AG08396 (cell line): ENCODE data around the gene LRIG1.
A peak's percentile ranks its signal among the peaks of the same experiment; 100 is the strongest.

Experiments
- DNase-seq: peaks from one replicate; pipeline ENCODE4 v3.0.0; 2012; ENCODE audit warnings: low spot score, mixed read lengths

The LRIG1 gene

GRCh38 chr3:66506154-66506553 lies 5.3 kb upstream of the LRIG1 start:
- DNase-seq = no peak

- DNase-seq = no peak
Observed at GRCh38 chr3:66504850-66505641, 4.2 kb upstream of the LRIG1 start.

DNA sequence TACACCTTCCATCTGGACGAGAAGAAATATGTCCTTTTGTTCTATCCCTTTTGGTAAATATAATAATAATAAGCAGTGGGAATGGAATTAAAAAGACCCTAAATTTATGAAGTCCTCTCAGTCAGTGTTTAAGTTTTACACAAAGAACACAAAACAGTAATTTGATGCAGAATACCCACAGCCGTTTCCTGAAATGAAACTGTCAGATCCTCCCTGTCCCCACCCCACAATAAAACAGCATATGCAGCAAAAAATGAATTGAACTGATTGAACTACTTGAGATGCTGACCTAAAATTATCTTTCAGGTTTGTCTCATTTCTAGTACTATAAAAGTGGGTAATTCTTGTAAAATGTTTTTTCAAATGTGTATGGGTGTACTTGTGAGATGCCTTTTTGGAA lies 2.2 kb upstream of the LRIG1 start:
- DNase-seq = no peak

- DNase-seq = no peak
Observed at GRCh38 chr3:66502245-66502874, 1.5 kb upstream of the LRIG1 start.

DNA sequence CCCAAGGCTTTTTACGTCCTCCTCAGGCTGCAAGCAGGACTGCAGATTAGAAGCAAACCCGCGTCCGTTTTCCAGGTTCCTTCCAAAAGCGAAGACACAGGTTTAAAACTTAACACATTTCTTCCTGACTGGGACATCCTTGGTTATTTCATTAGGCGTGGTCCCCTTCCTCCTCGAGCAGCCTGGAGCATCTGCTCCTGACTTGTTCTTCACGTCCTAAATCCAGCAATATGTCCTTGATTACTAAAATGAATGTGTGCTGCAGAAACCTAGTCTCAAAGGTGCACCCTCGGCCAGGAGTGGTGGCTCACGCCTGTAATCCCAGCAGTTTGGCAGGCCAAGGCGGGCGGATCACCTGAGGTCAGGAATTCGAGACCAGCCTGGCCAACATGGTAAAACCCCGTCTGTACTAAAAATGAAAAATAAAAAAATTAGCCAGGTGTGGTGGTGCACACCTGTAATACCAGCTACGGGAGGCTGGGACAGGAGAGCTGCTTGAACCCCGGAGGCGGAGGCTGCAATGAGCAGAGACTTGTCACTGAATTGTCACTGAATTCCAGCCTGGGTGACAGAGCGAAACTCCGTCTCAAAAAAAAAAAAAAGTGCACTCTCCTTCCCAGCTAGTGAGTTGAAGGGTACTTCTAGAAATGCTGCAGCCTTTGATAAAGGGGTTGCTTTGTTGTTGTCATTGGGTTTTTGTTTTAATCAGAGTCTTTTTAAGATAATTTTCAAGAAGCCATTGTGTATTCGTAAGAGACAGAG lies 842 bp upstream of the LRIG1 start:
- DNase-seq = no peak

DNA sequence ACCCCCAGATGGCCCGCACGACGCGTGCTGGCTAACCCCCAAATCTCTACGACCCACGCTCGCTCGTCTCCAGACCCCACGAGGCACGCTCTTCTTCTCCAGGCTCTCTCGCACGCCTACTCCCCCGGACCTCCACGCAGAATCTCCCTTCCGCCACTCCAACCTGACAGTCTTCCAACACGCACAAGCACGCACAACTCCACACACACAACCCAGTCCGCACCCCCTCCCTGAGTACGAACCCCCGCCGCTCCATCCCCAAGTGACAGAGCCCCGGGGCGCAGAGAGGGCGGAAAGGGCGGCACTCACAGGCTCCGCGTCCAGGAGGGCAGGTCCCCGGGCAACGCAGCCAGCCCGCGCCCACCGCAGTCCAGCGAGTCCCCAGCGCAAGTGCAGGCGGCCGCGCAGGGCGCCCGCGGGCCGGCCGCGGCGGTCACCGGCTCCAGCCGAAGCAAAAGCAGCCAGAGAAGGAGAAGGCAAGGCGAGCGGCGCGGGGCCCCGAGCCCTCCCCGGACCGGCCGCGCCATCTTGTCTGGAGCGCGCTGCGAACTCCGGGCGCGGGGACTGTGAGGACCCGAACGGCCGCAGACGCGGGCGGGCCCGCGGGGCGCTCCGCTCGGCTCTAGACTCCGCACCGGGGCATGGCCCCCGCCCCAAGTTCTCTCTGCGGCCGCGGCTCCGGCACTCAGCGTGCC lies 794 bp downstream of the LRIG1 start:
- DNase-seq = peak; percentile 48

DNA sequence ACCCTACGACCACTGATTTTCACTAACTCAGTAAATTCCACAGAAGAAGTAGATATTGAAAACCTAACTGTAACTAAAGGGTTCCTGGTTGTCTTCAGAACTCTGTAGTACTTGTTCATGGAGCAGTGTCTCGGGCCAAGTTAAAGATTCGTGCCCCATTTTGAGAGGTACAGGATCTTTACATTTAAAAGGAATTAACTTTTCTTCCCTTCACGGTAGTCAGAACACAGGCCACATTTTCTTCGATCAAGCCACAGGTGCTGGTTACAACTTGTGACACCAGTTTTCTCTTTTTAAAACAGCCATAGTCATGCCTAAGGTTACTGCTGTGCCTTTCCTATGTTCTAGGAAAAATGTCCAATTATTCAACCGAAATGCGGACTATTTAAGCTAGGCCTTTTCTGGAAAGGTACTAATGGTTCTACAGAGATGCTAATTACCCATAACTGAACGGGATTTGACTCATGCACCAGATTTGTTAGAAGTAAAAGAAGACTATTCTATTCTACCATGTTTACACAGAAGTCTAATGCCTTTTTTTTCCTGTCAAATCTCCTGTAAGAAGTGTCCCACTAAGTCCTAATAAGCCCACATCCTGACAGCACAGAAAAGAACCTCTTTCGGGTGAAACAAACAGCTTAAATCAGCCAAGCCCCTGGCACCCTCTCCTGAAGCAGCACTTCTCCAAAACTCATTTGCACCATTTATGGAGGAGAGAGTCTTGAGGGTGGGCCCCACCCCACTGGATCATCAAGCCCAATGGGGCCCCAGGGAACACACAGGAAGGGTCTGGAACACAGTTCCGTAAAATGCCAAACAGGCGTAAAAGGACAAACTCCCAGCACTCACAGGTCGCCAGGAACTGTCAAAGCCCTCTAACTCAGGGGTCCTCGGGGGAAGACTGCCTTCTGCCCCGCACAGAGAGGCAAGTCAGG lies 1.9 kb downstream of the LRIG1 start:
- no peak for DNase-seq

DNA sequence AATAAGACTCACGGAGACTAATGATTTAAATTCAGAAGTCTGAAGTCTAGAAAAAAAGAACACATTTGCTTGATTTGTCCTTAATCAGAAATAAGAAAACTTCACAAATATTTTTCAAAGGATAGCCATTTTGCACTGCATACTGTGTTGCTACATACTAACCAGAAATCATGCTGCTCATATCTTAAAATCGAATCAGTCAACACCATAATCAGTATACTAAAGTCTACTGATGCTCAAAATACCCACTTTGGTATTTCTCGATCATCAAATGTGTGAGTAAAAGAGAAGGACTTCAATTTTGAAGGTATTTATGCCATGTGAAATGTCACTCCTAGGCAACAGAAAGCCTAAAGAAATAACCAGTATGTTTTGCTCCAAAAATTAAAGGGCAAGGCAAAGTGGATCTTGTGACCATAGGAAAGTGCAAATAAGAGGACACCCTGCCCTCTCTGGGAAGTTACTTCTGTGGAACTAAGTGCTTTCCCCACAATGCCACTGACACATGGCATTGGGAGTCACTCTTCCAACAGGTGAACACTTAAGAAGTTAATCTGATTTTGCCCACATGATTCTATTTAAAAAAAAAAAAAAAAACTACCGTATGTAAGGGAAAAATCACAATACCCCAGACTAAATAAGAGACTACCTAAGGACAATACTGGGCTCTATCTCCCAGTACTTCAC lies 2.7 kb downstream of the LRIG1 start:
- no peak for DNase-seq

- no peak for DNase-seq
Observed at GRCh38 chr3:66497288-66497984, 3.4 kb downstream of the LRIG1 start.

GRCh38 chr3:66496746-66497145 lies 4.1 kb downstream of the LRIG1 start:
- no peak for DNase-seq

GRCh38 chr3:66496301-66496700 lies 4.5 kb downstream of the LRIG1 start:
- DNase-seq = no peak

GRCh38 chr3:66495668-66496045 lies 5.2 kb downstream of the LRIG1 start:
- no peak for DNase-seq

GRCh38 chr3:66494959-66495667 lies 5.7 kb downstream of the LRIG1 start:
- no peak for DNase-seq

DNA sequence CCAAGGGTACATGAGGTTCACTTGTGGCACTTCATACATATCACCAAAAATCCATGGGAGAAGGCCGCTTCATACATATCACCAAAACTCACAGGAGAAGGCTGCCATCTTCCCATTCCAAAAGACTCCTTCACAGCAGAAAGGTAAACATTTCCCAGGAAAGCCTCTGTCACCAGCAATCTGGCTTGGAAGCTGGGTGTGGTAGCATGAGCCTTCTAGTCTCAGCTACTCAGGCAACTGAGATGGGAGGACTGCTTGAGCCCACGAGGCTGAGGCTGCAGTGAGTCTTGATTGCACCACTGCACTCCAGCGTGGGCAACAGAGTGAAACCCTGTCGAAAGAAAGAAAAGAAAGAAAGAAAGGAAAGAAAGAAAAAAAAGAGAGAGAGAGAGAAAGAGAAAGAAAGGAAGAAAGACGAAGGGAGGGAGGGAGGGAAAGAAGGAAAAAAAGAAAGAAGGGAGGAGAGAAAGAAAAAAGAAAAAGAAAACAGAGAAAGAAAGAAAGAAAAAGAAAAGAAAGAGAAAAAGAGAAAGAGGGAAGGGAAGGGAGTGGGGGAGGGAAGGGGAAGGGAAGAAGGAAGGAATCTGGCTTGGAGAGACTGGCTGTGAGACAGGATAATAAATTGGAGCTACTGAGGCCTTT lies 7.2 kb downstream of the LRIG1 start:
- DNase-seq = no peak

- no peak for DNase-seq
Observed at GRCh38 chr3:66492672-66493071, 8.2 kb downstream of the LRIG1 start.

DNA sequence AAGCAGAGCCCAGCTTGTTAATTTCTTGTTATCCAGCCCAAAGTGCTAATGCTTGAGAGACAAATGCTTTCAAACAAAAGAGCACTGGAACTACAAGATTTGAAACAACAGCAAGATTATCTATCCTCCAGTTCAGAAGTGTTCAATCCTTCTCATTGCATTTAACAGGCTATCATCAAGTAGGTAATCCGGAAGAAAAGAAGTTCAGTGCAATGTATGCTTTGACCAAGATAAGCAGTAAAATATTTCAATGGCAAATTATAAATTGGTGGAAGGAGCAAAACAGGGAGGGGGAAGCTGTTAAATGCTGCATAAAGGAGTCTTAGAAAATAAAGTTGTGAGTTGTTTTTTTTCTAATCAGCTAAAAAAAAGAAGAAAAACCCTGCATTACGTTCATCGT lies 8.8 kb downstream of the LRIG1 start:
- no peak for DNase-seq

DNA sequence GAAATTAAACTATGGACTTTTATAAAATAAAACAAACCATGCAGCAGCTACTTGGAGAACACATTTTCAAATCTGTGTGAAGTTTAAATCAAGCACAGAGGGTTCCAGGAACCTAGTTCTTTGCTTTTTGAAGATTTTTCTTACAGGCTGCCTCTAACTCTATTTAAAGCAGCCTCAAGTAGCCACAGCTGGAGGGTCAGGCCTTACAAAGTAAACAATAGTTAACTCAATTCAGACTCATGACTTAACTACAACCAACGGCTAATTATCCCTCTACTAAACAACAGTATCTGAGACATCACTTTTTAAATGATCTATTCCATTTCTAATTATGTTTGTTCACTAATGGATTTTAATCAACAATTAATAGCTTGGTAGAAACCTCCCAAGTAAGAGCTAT lies 9.8 kb downstream of the LRIG1 start:
- DNase-seq = no peak

GRCh38 chr3:66490214-66490613 lies 10.6 kb downstream of the LRIG1 start:
- DNase-seq = peak; percentile 17

- no peak for DNase-seq
Observed at GRCh38 chr3:66489581-66489980, 11.2 kb downstream of the LRIG1 start.
